Spleen (tissue), 7 donors: ENCODE results near the gene KIF7.

Experiments used
- POLR2A ChIP-seq, 3 donors: fragments of 450-650 bp; IDR thresholded peaks; one replicate each; pipeline ENCODE4 v1.5.1; 2017; ENCODE audit warnings: antibody characterized with exemption in 3 of 3, mild to moderate bottlenecking in 1 of 3
- POLR2AphosphoS5 ChIP-seq, 3 donors: sonication (generic); formaldehyde crosslinking; IDR thresholded peaks; one replicate each; pipeline ENCODE4 v1.5.1; 2017; ENCODE audit warnings: antibody characterized with exemption in 3 of 3
- TF ChIP-seq, protein P1 (sequence below), 11 experiments: fragments of 200-600 bp in 7 of 11; fragments of 450-650 bp in 4 of 11; sonication (generic) in 4 of 11; IDR thresholded peaks in 8 of 11; conservative IDR thresholded peaks in 3 of 11; 1 replicate in 7 of 11; 2 replicates in 4 of 11; pipeline versions ENCODE4 v1.4.0 to v1.8.0; 2016 to 2021; ENCODE audit warnings: antibody characterized with exemption in 11 of 11, inconsistent platforms in 4 of 11, mild to moderate bottlenecking in 1 of 11
- donor health status: DM: no; HTN: no; CAD: no; lungs with moderate emphysema.
- donor health status: DM: no; HTN: no; CAD: no.
- donor health status: DM: no; HTN: no; CAD: no.

DNA sequence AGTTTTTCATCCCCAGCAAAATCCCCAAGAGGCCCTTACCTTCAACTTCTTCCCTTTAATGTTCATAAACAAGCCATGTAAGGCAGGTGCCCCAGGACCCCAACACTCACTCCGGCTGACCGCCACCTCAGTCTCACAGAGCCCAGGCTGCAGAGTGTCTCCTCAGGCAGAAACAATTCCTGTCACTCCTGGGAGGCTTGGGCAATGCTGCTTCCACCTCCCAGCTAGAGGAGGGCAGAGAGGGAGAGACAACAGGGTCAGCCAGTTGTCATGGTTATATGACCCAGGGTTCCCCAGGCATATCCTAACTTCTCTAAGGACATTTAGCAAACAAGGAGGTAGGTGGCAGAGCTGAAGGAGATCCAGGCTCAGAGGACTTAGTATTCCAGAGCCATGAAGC is 23.9 kb upstream of the KIF7 start, which contains the start of gene PLIN1:
- TF ChIP-seq POLR2A (IDR thresholded peaks at IDR 0.05) (no peak), POLR2AphosphoS5 (IDR thresholded peaks at IDR 0.05) (no peak)
- TF ChIP-seq, protein P1, sequence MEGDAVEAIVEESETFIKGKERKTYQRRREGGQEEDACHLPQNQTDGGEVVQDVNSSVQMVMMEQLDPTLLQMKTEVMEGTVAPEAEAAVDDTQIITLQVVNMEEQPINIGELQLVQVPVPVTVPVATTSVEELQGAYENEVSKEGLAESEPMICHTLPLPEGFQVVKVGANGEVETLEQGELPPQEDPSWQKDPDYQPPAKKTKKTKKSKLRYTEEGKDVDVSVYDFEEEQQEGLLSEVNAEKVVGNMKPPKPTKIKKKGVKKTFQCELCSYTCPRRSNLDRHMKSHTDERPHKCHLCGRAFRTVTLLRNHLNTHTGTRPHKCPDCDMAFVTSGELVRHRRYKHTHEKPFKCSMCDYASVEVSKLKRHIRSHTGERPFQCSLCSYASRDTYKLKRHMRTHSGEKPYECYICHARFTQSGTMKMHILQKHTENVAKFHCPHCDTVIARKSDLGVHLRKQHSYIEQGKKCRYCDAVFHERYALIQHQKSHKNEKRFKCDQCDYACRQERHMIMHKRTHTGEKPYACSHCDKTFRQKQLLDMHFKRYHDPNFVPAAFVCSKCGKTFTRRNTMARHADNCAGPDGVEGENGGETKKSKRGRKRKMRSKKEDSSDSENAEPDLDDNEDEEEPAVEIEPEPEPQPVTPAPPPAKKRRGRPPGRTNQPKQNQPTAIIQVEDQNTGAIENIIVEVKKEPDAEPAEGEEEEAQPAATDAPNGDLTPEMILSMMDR (IDR thresholded peaks at IDR 0.05 in 8 of 11, conservative IDR thresholded peaks at IDR 0.05 in 3 of 11), result no peak
